Adipose tissue (tissue), 3 donors: Measurements from ENCODE around the gene LHX6. TPM values are rescaled to one million over a fixed set of nuclear protein-coding genes. Genes with fewer than 3 reads are reported as not detected.

ENCODE experiments used
- H3K27ac ChIP-seq: one replicate; pipeline ENCODE4 v1.5.1; 2013; ENCODE audit warnings: low read depth, low read length
- WGBS, 3 donors: extraction: QIAGEN DNeasy Blood & Tissue Kit; methylation state at CpG; one replicate each; pipeline ENCODE4 v1.1.7; 2013; 5-methylcytosine and 5-hydroxymethylcytosine counted together
- polyA plus RNA-seq, 3 donors: library from polyadenylated mRNA; stranded (reverse); fragments of 200-250 nt; gene quantifications; one replicate each; pipeline ENCODE4 v1.2.3, GENCODE V29; 2013
- donor health status: healthy with polysubstance abuse.
- donor health status: Bipolar disorder and iron deficiency.
- donor health status: healthy.

LHX6 gene
- polyA plus RNA-seq, 3 donors = 1.2 to 5.9 (median 4.7) TPM

DNA sequence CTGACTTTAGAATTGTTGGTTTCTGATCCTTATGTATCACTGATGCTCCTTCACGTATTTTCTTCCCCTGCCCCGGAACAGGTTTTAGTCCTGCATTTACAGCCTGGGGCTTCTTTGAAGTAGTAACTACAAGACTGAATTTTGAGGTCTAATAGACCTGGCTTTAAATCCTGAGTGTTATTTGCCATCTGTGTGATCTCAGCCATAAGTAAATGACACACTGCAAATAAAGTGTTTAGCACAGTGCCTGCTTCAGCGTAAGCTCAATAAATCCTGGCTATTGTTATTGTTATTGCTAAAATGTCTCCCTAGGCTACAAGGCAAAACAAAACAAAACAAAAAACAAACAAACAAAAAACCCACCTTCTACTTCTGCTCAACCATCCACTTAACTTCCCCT lies 15.6 kb upstream of the LHX6 start:
- 76 to 93% (median 84%) methylated on average over 3 of the region's 3 CpGs for WGBS, 3 donors
- H3K27ac ChIP-seq = no peak overlapping the region

DNA sequence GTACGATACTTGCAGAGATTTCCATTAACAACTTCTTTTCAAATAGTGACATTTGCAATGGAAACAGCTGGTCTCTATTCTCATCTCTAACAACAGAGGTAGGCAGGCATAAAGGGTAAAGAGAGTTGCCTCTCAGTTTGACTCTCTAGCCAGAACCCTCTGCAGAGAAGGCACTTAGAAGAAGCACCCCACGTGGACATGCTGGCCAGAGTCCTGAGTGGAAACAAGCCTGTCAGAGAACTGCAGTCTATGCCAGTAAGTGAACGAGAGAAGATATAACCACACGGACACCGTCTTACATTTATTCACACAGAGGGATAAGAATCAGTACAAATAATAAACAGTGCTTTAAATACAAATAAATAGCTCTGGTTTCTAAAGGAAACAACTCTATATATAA lies 11.0 kb upstream of the LHX6 start:
- WGBS, 3 donors = 83 to 84% (median 84%) methylated on average over 5 of the region's 5 CpGs
- no peak overlapping the region for H3K27ac ChIP-seq

DNA sequence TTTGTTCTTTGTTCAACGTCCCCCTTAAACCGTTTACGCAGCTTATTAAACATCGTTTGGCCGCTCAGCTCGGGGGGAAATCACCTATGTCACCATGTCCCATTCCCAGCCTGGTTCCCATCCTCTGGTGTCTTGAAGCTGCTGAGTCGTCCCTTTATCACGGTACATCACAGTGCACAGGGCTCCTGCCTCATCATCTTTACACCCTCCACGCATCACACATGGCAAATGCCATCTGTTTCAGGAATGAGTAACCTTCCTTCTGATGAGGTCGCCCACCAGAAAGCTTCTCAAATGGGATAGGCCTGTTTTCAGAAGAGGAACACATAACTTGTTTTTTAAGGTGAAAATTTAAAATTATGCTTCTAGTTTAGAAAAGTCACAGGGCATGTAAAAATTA lies 7.9 kb upstream of the LHX6 start:
- WGBS, 3 donors = 73 to 85% (median 83%) methylated on average over 10 of the region's 10 CpGs
- no peak overlapping the region for H3K27ac ChIP-seq

DNA sequence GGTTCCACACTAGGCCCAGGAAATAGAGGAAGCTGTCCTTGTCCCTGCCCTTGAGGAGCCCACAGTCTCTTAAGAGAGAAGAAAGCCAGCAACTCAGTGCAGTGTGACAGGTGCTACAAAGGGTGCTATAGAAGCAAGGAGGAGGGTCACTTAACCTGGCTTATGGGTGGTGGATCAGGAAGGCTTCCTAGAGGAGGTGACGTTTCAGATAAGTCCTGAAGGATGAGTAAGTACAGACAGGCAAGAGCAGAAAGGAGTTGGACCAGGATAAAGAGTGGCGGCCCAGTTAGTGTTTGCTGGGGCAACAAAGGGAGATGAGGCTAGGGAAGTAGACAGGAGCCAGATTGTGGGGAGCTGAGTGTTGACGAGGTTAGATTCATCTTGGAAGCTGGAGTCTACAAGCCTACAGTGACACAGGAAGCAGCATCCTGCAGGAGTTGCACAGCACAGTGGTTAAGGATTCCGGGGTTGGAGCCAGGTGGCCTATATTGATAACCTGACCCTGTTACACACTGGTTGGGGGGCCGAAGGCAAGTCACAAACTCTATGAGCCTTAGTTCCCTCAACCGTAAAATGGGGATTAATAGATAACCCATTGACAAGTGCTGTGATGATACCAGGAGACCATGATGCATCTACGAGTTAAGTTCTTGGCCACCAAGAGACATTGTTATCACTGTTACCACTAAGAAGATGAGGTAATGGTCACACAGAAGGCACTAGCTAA lies 5.4 kb upstream of the LHX6 start:
- 76 to 88% (median 86%) methylated on average over 7 of the region's 7 CpGs for WGBS, 3 donors
- no peak overlapping the region for H3K27ac ChIP-seq

DNA sequence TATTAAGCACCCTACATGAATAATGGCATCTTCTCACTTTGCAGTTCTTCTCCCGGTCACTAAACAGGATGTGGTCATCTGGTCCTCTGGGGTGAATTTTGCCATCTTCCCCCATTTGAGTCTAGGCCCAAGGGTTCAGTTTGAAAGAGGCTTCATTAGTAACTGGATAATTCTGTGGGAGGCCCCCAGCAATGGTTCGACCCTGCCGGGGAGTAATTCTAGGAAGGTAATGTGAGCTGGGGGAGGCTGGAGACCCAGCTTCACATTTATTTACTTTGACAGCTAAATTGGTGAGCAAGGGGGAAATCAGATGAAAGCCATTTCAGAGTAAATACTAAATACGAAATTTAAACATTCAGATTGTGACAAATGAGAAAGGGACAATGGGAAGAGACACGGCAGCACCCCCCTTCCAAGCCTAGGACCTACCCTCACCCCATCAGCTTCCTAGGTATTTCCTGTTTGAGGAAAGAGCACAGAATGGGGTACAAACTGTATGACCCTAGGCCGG lies 4.1 kb upstream of the LHX6 start:
- WGBS, 3 donors = 55 to 72% (median 64%) methylated on average over 6 of the region's 6 CpGs
- H3K27ac ChIP-seq = no peak overlapping the region

DNA sequence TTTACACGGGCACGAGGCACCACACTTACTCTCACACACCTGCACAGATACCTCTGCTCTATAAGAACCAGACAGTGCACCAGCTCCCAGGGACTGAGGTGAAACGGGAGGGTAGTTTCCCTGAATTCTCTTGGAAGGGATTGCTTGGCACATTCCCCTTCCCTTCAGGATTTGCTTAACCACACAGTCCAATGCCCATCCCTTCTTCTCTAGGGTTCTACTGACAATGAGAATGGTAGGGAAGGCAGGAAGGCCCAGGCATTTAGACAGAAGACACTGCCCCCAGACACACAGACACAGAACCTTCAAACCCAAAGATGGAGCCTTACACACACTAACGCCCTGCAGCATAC lies 704 bp upstream of the LHX6 start:
- no peak overlapping the region for H3K27ac ChIP-seq
- 39 to 56% (median 55%) methylated on average over 4 of the region's 4 CpGs for WGBS, 3 donors

DNA sequence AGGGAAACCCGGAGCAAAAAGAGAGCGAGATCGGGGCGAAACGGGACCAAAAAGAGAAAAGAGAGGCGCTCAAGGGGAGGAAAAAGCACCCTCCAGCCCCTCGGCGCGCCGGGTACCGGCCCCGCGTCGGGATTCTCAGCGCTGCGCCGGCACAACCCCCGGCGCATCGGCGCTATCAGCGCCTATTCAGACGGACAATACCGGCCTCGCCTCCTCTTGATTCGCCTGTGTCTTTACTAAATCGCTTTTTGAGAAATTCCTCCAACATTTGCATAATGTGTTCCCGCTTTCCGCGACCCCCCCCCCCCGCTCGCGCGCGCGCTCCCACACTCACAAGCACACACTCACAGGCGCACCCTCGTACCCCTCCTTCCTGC lies 578 bp downstream of the LHX6 start:
- WGBS, 3 donors = 1 to 2% (median 1%) methylated on average over 38 of the region's 38 CpGs
- no peak overlapping the region for H3K27ac ChIP-seq

DNA sequence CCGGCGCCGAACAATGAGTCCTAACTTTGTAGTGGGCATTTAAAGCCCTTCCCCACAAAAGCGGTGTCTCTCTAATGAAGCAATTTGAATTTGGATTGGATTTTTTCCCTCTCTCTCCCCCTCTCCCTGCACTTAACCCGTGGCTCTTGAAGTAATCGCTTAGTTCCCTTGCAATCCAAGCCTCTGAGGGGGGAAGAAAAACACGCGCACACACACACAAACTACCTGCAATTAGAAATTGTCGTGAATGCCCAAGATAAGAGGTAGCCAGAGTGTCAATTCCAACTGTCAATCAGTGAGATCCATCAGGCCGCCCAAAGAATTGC lies 1.2 kb downstream of the LHX6 start:
- 5 to 27% (median 9%) methylated on average over 10 of the region's 10 CpGs for WGBS, 3 donors
- H3K27ac ChIP-seq = no peak overlapping the region

DNA sequence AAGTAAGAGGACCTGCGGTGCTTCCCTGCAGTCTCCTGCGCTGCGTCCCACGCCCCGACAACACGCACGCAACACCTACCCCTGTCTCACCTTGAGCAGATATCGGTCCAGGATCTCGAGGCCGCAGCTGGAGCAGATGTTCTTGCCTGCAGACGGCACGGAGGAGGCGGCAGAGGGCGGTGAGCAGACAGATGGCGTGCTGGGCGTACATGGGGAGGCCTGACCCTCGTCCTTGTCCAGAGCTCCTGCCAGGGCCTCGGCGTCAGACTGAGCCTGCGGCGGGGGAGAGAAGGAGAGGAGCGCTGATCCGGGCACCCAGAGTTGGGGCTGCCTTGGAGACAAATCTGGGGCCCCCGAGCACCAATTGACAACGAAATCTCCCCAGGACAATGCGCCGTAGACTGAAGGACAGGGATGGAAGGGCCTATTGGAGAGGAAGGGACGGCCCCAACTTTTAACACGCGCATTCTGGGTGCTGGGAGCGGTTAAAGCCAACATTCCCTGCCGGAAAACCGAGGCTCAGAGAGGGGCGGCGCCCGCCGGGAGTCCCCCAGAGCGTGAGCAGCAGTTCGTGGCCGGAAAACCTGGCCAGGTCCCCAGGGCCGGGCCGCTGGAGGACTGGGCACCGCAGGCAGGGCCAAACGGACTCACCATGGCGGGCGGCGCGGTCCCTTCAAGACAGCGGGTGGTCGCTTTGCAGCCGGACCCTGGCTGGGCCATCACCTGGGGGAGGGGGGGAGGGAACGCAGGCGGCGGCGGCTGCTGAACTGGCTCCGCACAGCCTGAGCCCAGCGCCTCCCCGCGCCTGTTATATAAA lies 1.8 kb downstream of the LHX6 start:
- no peak overlapping the region for H3K27ac ChIP-seq
- 7 to 40% (median 23%) methylated on average over 56 to 59 of the region's 59 CpGs for WGBS, 3 donors

DNA sequence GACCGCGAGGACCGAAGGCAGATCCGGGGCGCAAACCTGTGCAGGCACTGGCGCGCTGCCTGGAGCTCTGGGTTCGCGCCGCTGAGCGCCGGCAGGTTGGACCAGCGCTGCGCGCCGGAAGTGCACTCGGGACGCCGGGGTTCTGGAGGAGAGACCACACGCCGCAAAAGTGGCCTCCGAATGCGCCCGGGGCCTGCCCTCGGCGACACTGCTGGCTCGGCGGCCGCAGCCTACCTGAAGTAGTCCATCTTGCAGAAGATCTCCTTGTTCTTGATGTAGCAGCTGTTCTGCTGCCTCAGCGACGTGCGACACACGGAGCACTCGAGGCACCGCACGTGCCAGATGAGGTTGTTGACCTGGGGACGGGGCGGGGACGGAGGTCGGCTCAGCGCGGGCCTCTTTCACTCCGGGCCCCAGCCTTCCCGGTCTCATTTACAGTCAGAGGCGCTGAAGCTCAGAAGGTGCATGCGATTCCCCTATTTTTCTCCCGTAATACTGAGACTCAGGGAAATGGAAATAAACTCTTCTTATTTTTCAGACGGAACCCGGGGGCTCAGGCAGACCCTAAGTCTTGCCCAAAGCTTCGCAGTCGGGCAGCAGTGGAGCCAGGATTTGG lies 2.5 kb downstream of the LHX6 start:
- no peak overlapping the region for H3K27ac ChIP-seq
- WGBS, 3 donors = 10 to 43% (median 17%) methylated on average over 46 to 51 of the region's 51 CpGs

DNA sequence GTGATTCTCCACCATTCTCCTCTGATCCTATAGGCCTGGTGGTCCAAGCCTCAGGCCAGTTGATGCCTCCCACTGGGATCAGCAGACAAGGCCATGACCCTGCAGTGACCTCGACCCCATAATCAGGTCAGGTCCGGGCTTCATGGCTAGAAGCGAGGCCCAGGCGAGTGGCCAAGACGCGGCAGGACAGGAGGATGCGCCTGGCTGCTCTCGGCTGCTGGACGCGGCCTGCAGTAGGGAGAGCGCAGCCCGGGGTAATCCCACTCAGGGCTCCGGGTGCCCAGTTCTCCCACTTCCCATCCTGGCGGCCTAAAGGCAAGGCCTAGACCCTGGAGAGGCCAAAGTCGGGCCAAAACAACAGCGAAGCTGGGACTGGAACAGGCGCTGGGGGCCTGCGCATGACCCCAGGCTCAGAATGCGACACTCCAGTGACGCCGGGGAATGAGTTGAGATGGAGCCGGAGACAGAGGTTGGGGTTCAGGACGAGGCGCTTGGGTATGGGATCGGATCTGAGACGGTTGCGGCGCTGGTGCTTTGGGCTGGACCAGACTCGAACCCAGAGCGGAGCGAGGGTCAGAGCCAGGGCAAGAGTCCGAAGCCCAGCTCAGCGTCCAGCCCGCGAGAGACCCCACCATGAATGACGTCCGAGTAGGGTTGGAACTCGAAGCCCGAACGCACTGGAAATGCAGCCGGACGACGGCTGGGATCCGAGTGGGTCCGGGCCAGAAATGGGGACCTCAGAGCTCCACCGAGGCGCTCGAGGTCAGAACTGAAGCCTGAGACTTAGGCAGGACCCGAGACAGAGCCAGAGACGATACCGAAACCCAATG lies 3.2 kb downstream of the LHX6 start:
- WGBS, 3 donors = 25 to 63% (median 52%) methylated on average over 51 of the region's 51 CpGs
- H3K27ac ChIP-seq = no peak overlapping the region

DNA sequence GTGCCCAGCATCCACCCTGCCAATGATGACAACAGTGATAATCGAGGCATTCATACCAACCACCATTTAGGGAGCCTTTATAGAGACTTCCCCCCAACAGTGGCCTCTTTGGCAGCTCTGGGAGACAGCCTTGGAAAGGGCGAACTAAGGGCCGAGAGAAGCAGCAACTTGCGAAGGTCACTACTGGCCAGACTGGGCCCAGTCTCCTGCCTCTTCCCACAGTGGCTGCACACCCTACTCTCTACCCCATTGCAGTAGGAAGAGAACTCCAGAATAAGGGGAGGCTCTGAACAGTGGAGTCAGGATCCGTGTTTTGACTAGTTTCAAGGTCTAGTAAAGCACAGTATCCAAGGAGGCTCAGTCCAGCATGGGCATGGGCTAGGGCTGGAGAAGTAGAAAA lies 5.3 kb downstream of the LHX6 start:
- H3K27ac ChIP-seq = no peak overlapping the region
- WGBS, 3 donors = 70 to 85% (median 81%) methylated on average over 5 of the region's 5 CpGs

DNA sequence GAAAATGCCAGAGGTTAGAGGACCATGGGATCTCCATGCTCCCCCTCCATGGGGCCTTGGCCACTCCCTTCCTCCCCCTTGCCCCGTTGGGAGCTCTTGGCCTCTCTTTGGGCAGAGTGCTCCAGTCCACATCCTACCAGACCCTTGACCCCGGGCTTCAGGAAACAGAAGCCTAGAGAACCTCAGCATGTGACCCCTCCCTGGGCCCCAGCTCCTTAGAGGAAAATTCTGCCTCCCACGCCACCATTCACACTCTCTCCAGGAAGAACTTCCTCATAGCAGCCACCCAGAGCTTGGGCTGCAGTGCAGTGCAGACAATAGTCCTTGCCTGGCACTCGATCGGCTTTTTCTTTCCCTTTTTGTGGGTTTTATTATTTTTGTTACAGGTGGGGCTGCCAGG lies 6.0 kb downstream of the LHX6 start:
- WGBS, 3 donors = 16 to 41% (median 23%) methylated on average over 5 of the region's 5 CpGs

DNA sequence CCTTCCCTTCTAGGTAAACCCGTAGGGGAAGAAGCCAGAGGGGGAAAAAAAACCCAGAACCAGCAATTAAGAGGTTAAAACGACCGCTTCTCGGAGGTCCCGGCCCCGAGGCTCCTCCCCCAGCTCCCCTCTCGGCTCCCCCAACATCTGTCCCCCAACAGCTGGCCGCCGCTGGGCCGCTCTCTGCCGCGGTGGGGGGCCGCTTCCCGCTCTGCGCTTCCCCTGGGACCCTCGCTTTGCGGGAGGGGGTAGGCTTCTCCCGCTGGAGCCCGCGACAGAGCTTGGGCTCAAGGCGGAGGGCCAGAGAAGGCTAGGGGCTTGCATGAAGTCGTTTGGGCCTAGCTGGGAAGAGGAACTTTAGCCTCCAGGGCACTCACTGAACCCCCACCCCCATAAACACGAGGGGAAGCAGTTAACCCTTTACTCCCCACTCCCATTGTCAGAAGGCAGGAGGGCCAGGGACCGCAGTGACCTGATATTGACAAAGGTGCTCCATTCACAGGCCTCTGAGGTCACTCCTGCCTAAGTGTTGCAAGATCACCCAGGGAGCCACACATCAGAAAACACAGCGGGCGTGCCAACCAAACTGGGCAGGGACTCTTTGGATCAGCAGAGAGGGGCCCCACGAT lies 7.5 kb downstream of the LHX6 start:
- 12 to 26% (median 22%) methylated on average over 26 to 27 of the region's 27 CpGs for WGBS, 3 donors
- no peak overlapping the region for H3K27ac ChIP-seq

More for the DNA sequence above, 6.0 kb downstream of the LHX6 start:
- no peak overlapping the region for H3K27ac ChIP-seq

DNA sequence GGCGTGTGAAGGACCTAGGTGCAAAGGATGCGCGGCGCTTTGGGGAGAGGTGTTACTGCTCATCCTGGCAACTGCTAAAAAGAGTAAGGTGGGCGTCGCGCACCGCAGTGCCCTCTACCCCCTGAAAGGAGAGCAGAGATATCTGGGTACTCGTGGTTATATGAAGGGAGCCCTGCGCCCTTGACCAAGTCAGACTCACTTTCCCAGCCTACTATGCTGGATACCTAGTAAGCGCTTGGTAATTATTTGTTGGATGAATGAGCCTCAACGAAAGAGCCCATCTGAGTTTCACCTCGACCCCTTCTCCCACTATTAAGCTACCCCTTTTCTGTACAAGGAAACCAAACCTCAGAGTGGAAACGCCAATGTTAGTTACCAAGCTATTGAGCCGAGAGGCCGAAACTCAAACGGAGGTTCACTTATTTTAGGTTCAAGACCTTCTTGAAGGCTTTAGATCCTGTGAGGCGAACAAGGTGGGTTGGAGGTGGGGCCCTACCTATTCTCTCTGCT lies 8.0 kb downstream of the LHX6 start:
- WGBS, 3 donors = 25 to 49% (median 43%) methylated on average over 18 of the region's 18 CpGs
- H3K27ac ChIP-seq = no peak overlapping the region

DNA sequence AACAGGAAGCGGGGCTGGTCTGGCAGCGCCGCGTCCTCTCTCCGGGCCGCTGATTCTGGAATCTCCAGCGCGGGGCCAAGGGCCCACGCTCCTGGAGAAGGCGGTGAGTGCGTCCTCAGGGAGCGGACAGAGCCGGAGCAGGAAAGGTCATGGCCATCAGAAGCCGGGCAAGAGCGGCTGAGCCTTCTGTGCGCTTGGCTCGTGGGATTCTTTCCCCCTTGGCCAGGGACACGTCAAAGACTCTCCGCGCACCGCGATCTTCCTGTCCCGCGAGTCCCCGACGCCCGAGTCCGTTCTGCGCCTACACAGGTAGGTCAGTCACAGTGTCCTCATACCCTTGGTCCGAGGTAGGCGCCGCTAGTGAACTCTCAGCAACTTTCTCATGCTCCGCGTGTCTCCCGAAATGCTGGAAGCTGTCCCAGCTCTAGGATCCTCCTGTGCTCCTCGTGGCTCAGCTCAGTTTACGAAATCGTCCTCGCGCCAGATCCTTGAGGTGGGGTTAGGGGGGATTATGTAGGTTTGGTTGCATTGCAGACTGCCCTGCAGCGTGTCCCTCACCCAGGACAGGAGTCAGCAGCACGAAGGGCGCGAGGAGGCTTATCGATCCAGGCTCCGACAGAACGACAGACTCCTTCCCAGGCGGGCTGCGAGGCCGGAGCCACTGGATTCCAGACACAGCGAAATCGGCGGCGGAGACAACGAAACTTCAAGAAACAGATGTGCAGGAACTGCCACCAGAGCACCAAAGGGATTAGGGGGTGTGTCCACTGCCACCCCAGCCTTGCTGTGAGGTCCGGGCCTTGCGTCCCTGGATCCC lies 8.7 kb downstream of the LHX6 start:
- no peak overlapping the region for H3K27ac ChIP-seq
- whole genome bisulfite sequencing, 3 donors = 6 to 28% (median 20%) methylated on average over 57 of the region's 57 CpGs
